Ovary (tissue), 9 donors: ENCODE measurements around the gene ENTR1. TPM values are rescaled to one million over a fixed set of nuclear protein-coding genes. Genes with fewer than 3 reads are reported as not detected.

ENCODE experiments used
- DNase-seq, 5 donors: peaks; one replicate each; pipeline ENCODE4 v3.0.0-alpha.2; 2019 to 2020
- H3K27ac ChIP-seq, 2 donors: fragments of 200-600 bp; one replicate each; pipeline versions ENCODE4 v1.5.1 to v1.8.0; 2019 to 2022
- H3K27me3 ChIP-seq: fragments of 200-600 bp; one replicate; pipeline ENCODE4 v1.8.0; 2022
- H3K36me3 ChIP-seq: fragments of 200-600 bp; sonication (generic); one replicate; pipeline ENCODE4 v1.5.1; 2019
- H3K4me1 ChIP-seq: one replicate; pipeline ENCODE4 v1.8.1; 2013; ENCODE audit warnings: mild to moderate bottlenecking, moderate library complexity; ENCODE audit not compliant: insufficient read depth
- H3K4me3 ChIP-seq: fragments of 200-600 bp; sonication (generic); one replicate; pipeline ENCODE4 v1.5.1; 2017
- H3K9me3 ChIP-seq, 2 donors: fragments of 200-600 bp in 1 of 2; sonication (generic) in 1 of 2; one replicate each; pipeline versions ENCODE4 v1.5.1 to v1.8.1; 2013 to 2019; ENCODE audit warnings: mild to moderate bottlenecking in 1 of 2, moderate library complexity in 1 of 2
- CTCF ChIP-seq, 3 donors: fragments of 450-650 bp in 2 of 3; fragments of 200-600 bp in 1 of 3; IDR thresholded peaks; one replicate each; pipeline versions ENCODE4 v1.5.1 to v1.8.0; 2016 to 2022; ENCODE audit warnings: antibody characterized with exemption in 3 of 3, mild to moderate bottlenecking in 1 of 3
- EP300 ChIP-seq: sonication (generic); formaldehyde crosslinking; IDR thresholded peaks from one replicate; pipeline ENCODE4 v1.6.1; 2017; ENCODE audit warnings: antibody characterized with exemption
- POLR2A ChIP-seq: fragments of 450-650 bp; IDR thresholded peaks from one replicate; pipeline ENCODE4 v1.6.1; 2017; ENCODE audit warnings: antibody characterized with exemption, mild to moderate bottlenecking, moderate library complexity
- WGBS, 3 donors: extraction: QIAGEN DNeasy Blood & Tissue Kit in 1 of 3; methylation state at CpG; one replicate each; pipeline versions ENCODE4 v1.1.5 to v1.1.7; 2013 to 2017; 5-methylcytosine and 5-hydroxymethylcytosine counted together
- intact Hi-C, 4 donors: fragments of 100-400 bp; cut with DNase I; formaldehyde crosslinking; loops; one replicate each; pipeline versions ENCODE4 v1.11.0 to v1.15.1; 2022 to 2023
- polyA plus RNA-seq, 2 donors: library from polyadenylated mRNA; stranded (reverse); fragments of 200-250 nt in 1 of 2; fragments of 350-450 nt in 1 of 2; fragmentation: Illumina TruSeq in 1 of 2; extraction: RNeasy Lipid Tissue Mini Kit (QIAGEN cat#74804) in 1 of 2; gene quantifications; one replicate each; pipeline ENCODE4 v1.2.3, GENCODE V29; 2013 to 2014
- total RNA-seq, 7 donors: library from RNA; depleted of rRNA in 2 of 7; stranded (reverse); fragments of >200 nt in 2 of 7; fragmentation: NEBNext Ultra II Directional in 3 of 7; extraction: Animal tissue kit (Norgen Biotek cat#: 25700) in 3 of 7; gene quantifications; one replicate each; pipeline versions ENCODE4 v1.1.0 to v1.2.4, GENCODE V29; 2016 to 2023
- donor health status: DM: no; HTN: no; CAD: no; lungs with moderate emphysema.
- donor health status: DM: no; HTN: no; CAD: no.
- donor health status: Bipolar disorder and iron deficiency.
- donor health status: DM: yes; HTN: yes; CAD: no.
- donor health status: DM: no; HTN: no; CAD: no.
- donor health status: DM: yes; HTN: yes; CAD: no.

ENTR1 gene
- total and polyA plus RNA-seq, 9 donors: 19.3 to 52.5 (median 27.2) TPM

GRCh38 chr9:136443087-136443486, 32.7 kb upstream of the ENTR1 start:
- no peak for DNase-seq
- no peaks in the 10 kb centered on the region for H3K36me3 ChIP-seq
- intact Hi-C loops: no loop called here
- no peak overlapping the region for H3K4me3 ChIP-seq
- TF ChIP-seq EP300: no peak
- TF ChIP-seq CTCF (IDR thresholded peaks at IDR 0.05): no peak
- no peak for TF ChIP-seq POLR2A
- peaks cover 8% of the 10 kb centered on the region for H3K4me1 ChIP-seq
- no peak overlapping the region for H3K27ac ChIP-seq
- no peaks in the 10 kb centered on the region for H3K27me3 ChIP-seq
- H3K9me3 ChIP-seq: no peaks in the 10 kb centered on the region
- 87 to 92% (median 91%) methylated on average over 15 of the region's 15 CpGs for WGBS, 3 donors

GRCh38 chr9:136442265-136442664, 31.9 kb upstream of the ENTR1 start:
- Histone ChIP-seq H3K9me3 (no peaks in the 10 kb centered on the region), H3K27ac (no peak overlapping the region), H3K4me3 (no peak overlapping the region), H3K36me3 (no peaks in the 10 kb centered on the region), H3K4me1 (peaks cover 13% of the 10 kb centered on the region), H3K27me3 (no peaks in the 10 kb centered on the region)
- DNase-seq: no peak
- TF ChIP-seq EP300 (no peak), POLR2A (no peak)
- intact Hi-C loops: no loop called here
- WGBS, 3 donors: 72 to 84% (median 73%) methylated on average over 5 of the region's 5 CpGs

- TF ChIP-seq EP300 (no peak), POLR2A (no peak), CTCF (IDR thresholded peaks at IDR 0.05) (no peak)
- no peaks in the 10 kb centered on the region for H3K9me3 ChIP-seq
- H3K4me3 ChIP-seq: no peak overlapping the region
- no peak for DNase-seq
- WGBS, 3 donors: 74 to 83% (median 78%) methylated on average over 17 of the region's 17 CpGs
- H3K4me1 ChIP-seq: peaks cover 13% of the 10 kb centered on the region
- no peaks in the 10 kb centered on the region for H3K27me3 ChIP-seq
- no peak overlapping the region for H3K27ac ChIP-seq
- intact Hi-C loops: no loop called here
- no peaks in the 10 kb centered on the region for H3K36me3 ChIP-seq
These were observed 31.3 kb upstream of the ENTR1 start for GRCh38 chr9:136441681-136442245.

GRCh38 chr9:136441191-136441680, 30.8 kb upstream of the ENTR1 start:
- Histone ChIP-seq H3K27me3 (no peaks in the 10 kb centered on the region), H3K36me3 (no peaks in the 10 kb centered on the region), H3K4me1 (peaks cover 13% of the 10 kb centered on the region), H3K9me3 (no peaks in the 10 kb centered on the region), H3K27ac (no peak overlapping the region), H3K4me3 (no peak overlapping the region)
- intact Hi-C loops: no loop called here
- no peak for DNase-seq
- TF ChIP-seq POLR2A (no peak), EP300 (no peak), CTCF (IDR thresholded peaks at IDR 0.05) (no peak)
- 84 to 88% (median 88%) methylated on average over 15 of the region's 15 CpGs for WGBS, 3 donors
